HCT116 (cell line): Measurements from ENCODE around the gene DAGLA.

ENCODE experiments used
- CTCF ChIP-seq, 3 experiments: fragments of 200-600 bp in 1 of 3; sonication (generic) in 1 of 3; IDR thresholded peaks in 2 of 3; conservative IDR thresholded peaks in 1 of 3; 2 replicates each; pipeline ENCODE4 v1.5.1; 2012 to 2017; ENCODE audit warnings: low read depth in 2 of 3, low read length in 2 of 3, antibody characterized with exemption in 1 of 3, borderline replicate concordance in 1 of 3, control low read depth in 1 of 3, mild to moderate bottlenecking in 1 of 3, mixed read lengths in 1 of 3, mixed run types in 1 of 3, moderate library complexity in 1 of 3; ENCODE audit not compliant: insufficient read depth in 1 of 3
- EZH2phosphoT487 ChIP-seq: fragments of 200-600 bp; IDR thresholded peaks from 2 replicates; pipeline ENCODE4 v1.6.1; 2018; ENCODE audit warnings: antibody characterized with exemption, borderline replicate concordance
- FOSL1 ChIP-seq: IDR thresholded peaks from 2 replicates; pipeline ENCODE4 v1.6.1; 2012; ENCODE audit warnings: low read depth
- POLR2A ChIP-seq: IDR thresholded peaks from 2 replicates; pipeline ENCODE4 v1.7.0; 2011; ENCODE audit warnings: borderline replicate concordance; ENCODE audit not compliant: insufficient read depth, insufficient read length; ENCODE audit errors: extremely low read depth
- SRF ChIP-seq: IDR thresholded peaks from 2 replicates; pipeline ENCODE4 v1.6.1; 2012; ENCODE audit warnings: low read depth
- YY1 ChIP-seq: IDR thresholded peaks from 2 replicates; pipeline ENCODE4 v1.6.1; 2011; ENCODE audit warnings: low read length, low read depth, moderate library complexity, mild to moderate bottlenecking; ENCODE audit not compliant: insufficient replicate concordance; ENCODE audit errors: extremely low read depth

- TF ChIP-seq CTCF (IDR thresholded peaks at IDR 0.05 in 2 of 3, conservative IDR thresholded peaks at IDR 0.05 in 1 of 3; ENCODE audit: borderline replicate concordance in 1 of 3, insufficient read depth in 1 of 3, low read depth in 2 of 3, low read length in 2 of 3) (no peak), YY1 (no peak), EZH2phosphoT487 (no peak), FOSL1 (no peak), SRF (no peak), POLR2A (no peak)
Measured at GRCh38 chr11:61690706-61691379, 10.7 kb downstream of the DAGLA start.
